K562 (cell line): ENCODE data around the gene MRPL32. TPM values are rescaled to one million over a fixed set of nuclear protein-coding genes. Genes with fewer than 3 reads are reported as not detected.

Experiments used
- ARID4B ChIP-seq: sonication (generic); formaldehyde crosslinking; IDR thresholded peaks from 2 replicates; pipeline ENCODE4 v1.8.0; 2022; ENCODE audit warnings: mild to moderate bottlenecking, missing genetic modification reagents
- C11orf30 ChIP-seq: fragments of 450-650 bp; IDR thresholded peaks from 2 replicates; pipeline ENCODE4 v1.6.1; 2016; ENCODE audit warnings: low read depth, mild to moderate bottlenecking
- CREB3L1 ChIP-seq: fragments of 450-650 bp; IDR thresholded peaks from 2 replicates; pipeline ENCODE4 v1.6.1; 2014; ENCODE audit warnings: low read depth, mild to moderate bottlenecking, moderate library complexity, borderline replicate concordance
- CTCF ChIP-seq, 3 experiments: IDR thresholded peaks in 2 of 3; conservative IDR thresholded peaks in 1 of 3; 2 replicates each; pipeline ENCODE4 v1.5.1; 2011 to 2012; ENCODE audit warnings: low read length in 3 of 3, mild to moderate bottlenecking in 3 of 3, control low read depth in 2 of 3, improper control_type of control experiment in 1 of 3, inconsistent platforms in 1 of 3, low read depth in 1 of 3, mixed read lengths in 1 of 3, moderate library complexity in 1 of 3; ENCODE audit not compliant: insufficient read depth in 2 of 3
- DACH1 ChIP-seq: fragments of 450-650 bp; IDR thresholded peaks from 2 replicates; pipeline ENCODE4 v1.6.1; 2018; ENCODE audit not compliant: partially characterized antibody
- EZH2 ChIP-seq: IDR thresholded peaks from 2 replicates; pipeline ENCODE4 v1.6.1; 2012; ENCODE audit warnings: low read depth, mild to moderate bottlenecking, inconsistent platforms, low read length, borderline replicate concordance
- KAT8 ChIP-seq: fragments of 450-650 bp; IDR thresholded peaks from 2 replicates; pipeline ENCODE4 v1.6.1; 2016; ENCODE audit warnings: low read depth, mild to moderate bottlenecking
- MXD1 ChIP-seq: fragments of 250-450 bp; sonication (Bioruptor Pico); IDR thresholded peaks from 2 replicates; pipeline ENCODE4 v1.8.0; 2021; ENCODE audit warnings: borderline replicate concordance, mild to moderate bottlenecking, moderate library complexity; ENCODE audit not compliant: poor library complexity, severe bottlenecking
- NFE2 ChIP-seq: IDR thresholded peaks from 2 replicates; pipeline ENCODE4 v1.6.1; 2014; ENCODE audit warnings: antibody characterized with exemption, low read depth
- PTRF ChIP-seq: fragments of 450-650 bp; IDR thresholded peaks from 2 replicates; pipeline ENCODE4 v1.6.1; 2016; ENCODE audit warnings: mild to moderate bottlenecking, missing genetic modification characterization, missing compliant biosample characterization
- VEZF1 ChIP-seq: fragments of 200-800 bp; sonication (Bioruptor generic); IDR thresholded peaks from 2 replicates; pipeline ENCODE4 v1.6.1; 2017; ENCODE audit warnings: missing genetic modification characterization, missing compliant biosample characterization
- ZBTB5 ChIP-seq: fragments of 450-650 bp; IDR thresholded peaks from 2 replicates; pipeline ENCODE4 v1.6.1; 2017; ENCODE audit warnings: antibody characterized with exemption
- ZFP1 ChIP-seq: fragments of 450-650 bp; formaldehyde crosslinking; IDR thresholded peaks from 2 replicates; pipeline ENCODE4 v1.4.0; 2020; ENCODE audit warnings: mild to moderate bottlenecking, mixed read lengths
- polyA plus RNA-seq, 8 experiments: library from polyadenylated mRNA; depleted of rRNA in 4 of 8; stranded (reverse) in 5 of 8; unstranded in 3 of 8; fragments of >200 nt; fragmentation: Nextera tagmentation in 2 of 8; fragmentation: Illumina TruSeq in 1 of 8; extraction: Ambion mirVana in 2 of 8; extraction: Trizol in 1 of 8; gene quantifications; 2 replicates each; pipeline versions ENCODE4 v1.2.1 to v1.2.3, GENCODE V29; 2011 to 2014; ENCODE audit warnings: inconsistent platforms in 1 of 8, missing spikeins in 1 of 8
- total RNA-seq, 7 experiments: library from RNA; depleted of rRNA in 6 of 7; stranded (reverse); fragments of >200 nt in 6 of 7; fragmentation: Illumina TruSeq in 2 of 7; extraction: Trizol in 2 of 7; gene quantifications; 2 replicates each; pipeline versions ENCODE4 v1.2.1 to v1.2.3, GENCODE V29; 2011 to 2021; ENCODE audit warnings: low replicate concordance in 1 of 7

The MRPL32 gene
- total and polyA plus RNA-seq, 9 of the 15 experiments (the other 6 are each of a cell fraction or from before 2014, with no cell fraction given): 75.5 to 351 (median 138) TPM

- TF ChIP-seq PTRF (tag): no peak
- no peak for TF ChIP-seq KAT8
- peak; percentile 87 for TF ChIP-seq ARID4B (CRISPR knock-in tag)
- 0 out of 2 replicates have a peak, but pooled peaks have one; percentile 5 for TF ChIP-seq NFE2
- TF ChIP-seq ZBTB5: no peak
- TF ChIP-seq C11orf30: peak; percentile 71
- TF ChIP-seq EZH2: no peak
- TF ChIP-seq CREB3L1: peak; percentile 75; the same call in 1 of the 2 replicates
- TF ChIP-seq ZFP1 (CRISPR knock-in tag): no peak
- TF ChIP-seq MXD1: peak; percentile 50
- no peak for TF ChIP-seq CTCF (IDR thresholded peaks at IDR 0.05 in 2 of 3, conservative IDR thresholded peaks at IDR 0.05 in 1 of 3; ENCODE audit: insufficient read depth in 2 of 3, low read depth in 1 of 3, low read length in 3 of 3)
- no peak for TF ChIP-seq VEZF1 (CRISPR knock-in tag)
- no peak for TF ChIP-seq DACH1
These were observed at the start of gene MRPL32, which contains the start of gene PSMA2 (continued) for GRCh38 chr7:42931834-42932651.
